ENCODE results near the gene EIF4E1B.

DNA sequence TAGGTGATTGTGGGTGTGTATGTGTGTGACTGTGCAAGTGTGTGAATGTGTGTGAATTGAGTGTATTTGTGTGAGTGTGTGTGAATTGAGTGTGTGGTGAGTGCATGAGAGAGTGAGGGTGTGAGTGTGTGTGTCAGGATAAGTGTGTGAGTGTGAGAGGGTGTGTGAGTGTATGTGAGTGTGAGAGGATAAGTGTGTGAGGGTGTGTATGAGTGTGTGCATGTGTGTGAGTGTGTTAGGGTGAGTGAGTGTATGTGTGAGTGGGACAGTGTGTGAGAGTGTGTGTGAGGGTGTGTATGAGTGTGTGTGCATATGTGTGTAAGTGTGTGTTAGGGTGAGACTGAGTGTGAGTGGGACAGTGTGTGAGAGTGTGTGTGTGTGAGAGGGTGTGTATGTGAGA, 42.2 kb upstream of the EIF4E1B start:
- no peak for TF ChIP-seq CTCF (conservative IDR thresholded peaks at IDR 0.05; ENCODE audit: low read depth in 2 of 2)
- TF ChIP-seq POLR2AphosphoS5 (IDR thresholded peaks at IDR 0.05; ENCODE audit: low read depth), result no peak
- TF ChIP-seq EZH2phosphoT487 (IDR thresholded peaks at IDR 0.05; ENCODE audit: unreplicated experiment), result no peak
- no peak for TF ChIP-seq EZH2 (IDR thresholded peaks at IDR 0.05; ENCODE audit: low read depth, unreplicated experiment)
- TF ChIP-seq REST (IDR thresholded peaks at IDR 0.05; ENCODE audit: unreplicated experiment), result no peak
- no peak for TF ChIP-seq STAT1 (IDR thresholded peaks at IDR 0.05; ENCODE audit: unreplicated experiment)
- no peak for TF ChIP-seq ZNF331 (CRISPR knock-in tag; IDR thresholded peaks at IDR 0.05; ENCODE audit: low read depth)
- TF ChIP-seq CREB1 (CRISPR knock-in tag; IDR thresholded peaks at IDR 0.05; ENCODE audit: low read depth), result no peak
- TF ChIP-seq JUNB (IDR thresholded peaks at IDR 0.05; ENCODE audit: unreplicated experiment), result no peak
